IMR-90 (cell line): ENCODE results near the gene ABCA7.
"Not testable (repeated sequence)": the region's sequence is repeated elsewhere in the genome, so short reads cannot be mapped to it uniquely, and the experiment has no call there.

Source experiments
- BHLHE40 ChIP-seq: fragments of 150-350 bp; IDR thresholded peaks from 2 replicates; pipeline ENCODE4 v1.6.1; 2016; ENCODE audit warnings: mild to moderate bottlenecking, low read depth, low read length
- CEBPB ChIP-seq: IDR thresholded peaks from 2 replicates; pipeline ENCODE4 v1.6.1; 2012; ENCODE audit warnings: low read depth, low read length, improper control_type of control experiment
- ELK1 ChIP-seq: fragments of 150-350 bp; IDR thresholded peaks from 2 replicates; pipeline ENCODE4 v1.6.1; 2016; ENCODE audit warnings: low read depth, mild to moderate bottlenecking, low read length, moderate library complexity, borderline replicate concordance
- FOS ChIP-seq: fragments of 150-350 bp; IDR thresholded peaks from 2 replicates; pipeline ENCODE4 v1.6.1; 2016; ENCODE audit warnings: low read depth, low read length
- MAFK ChIP-seq: IDR thresholded peaks from 2 replicates; pipeline ENCODE4 v1.6.1; 2012; ENCODE audit warnings: low read depth, low read length, improper control_type of control experiment
- MAZ ChIP-seq: IDR thresholded peaks from 2 replicates; pipeline ENCODE4 v1.6.1; 2012; ENCODE audit warnings: low read depth, mild to moderate bottlenecking, low read length, improper control_type of control experiment, moderate library complexity, borderline replicate concordance
- MXI1 ChIP-seq: IDR thresholded peaks from 2 replicates; pipeline ENCODE4 v1.6.1; 2012; ENCODE audit warnings: low read depth, mild to moderate bottlenecking, low read length, moderate library complexity, borderline replicate concordance
- POLR2A ChIP-seq: IDR thresholded peaks from 2 replicates; pipeline ENCODE4 v1.6.1; 2012; ENCODE audit warnings: mild to moderate bottlenecking, low read depth, low read length
- RAD21 ChIP-seq: IDR thresholded peaks from 2 replicates; pipeline ENCODE4 v1.6.1; 2012; ENCODE audit warnings: low read length, improper control_type of control experiment
- RCOR1 ChIP-seq: IDR thresholded peaks from 2 replicates; pipeline ENCODE4 v1.6.1; 2012; ENCODE audit warnings: mild to moderate bottlenecking, low read length, improper control_type of control experiment; ENCODE audit not compliant: insufficient replicate concordance
- RFX5 ChIP-seq: IDR thresholded peaks from 2 replicates; pipeline ENCODE4 v1.8.0; 2012; ENCODE audit warnings: low read depth, mild to moderate bottlenecking, low read length, moderate library complexity
- SMC3 ChIP-seq: fragments of 150-350 bp; IDR thresholded peaks from 2 replicates; pipeline ENCODE4 v1.6.1; 2016; ENCODE audit warnings: low read depth, mild to moderate bottlenecking, antibody characterized with exemption, low read length, moderate library complexity
- USF2 ChIP-seq: fragments of 150-350 bp; IDR thresholded peaks from 2 replicates; pipeline ENCODE4 v1.6.1; 2017; ENCODE audit warnings: mild to moderate bottlenecking, antibody characterized with exemption, low read length, low read depth
- TF ChIP-seq, protein P1 (sequence below): conservative IDR thresholded peaks from 2 replicates; pipeline ENCODE4 v1.5.1; 2012; ENCODE audit warnings: mild to moderate bottlenecking, low read depth, low read length, improper control_type of control experiment

DNA sequence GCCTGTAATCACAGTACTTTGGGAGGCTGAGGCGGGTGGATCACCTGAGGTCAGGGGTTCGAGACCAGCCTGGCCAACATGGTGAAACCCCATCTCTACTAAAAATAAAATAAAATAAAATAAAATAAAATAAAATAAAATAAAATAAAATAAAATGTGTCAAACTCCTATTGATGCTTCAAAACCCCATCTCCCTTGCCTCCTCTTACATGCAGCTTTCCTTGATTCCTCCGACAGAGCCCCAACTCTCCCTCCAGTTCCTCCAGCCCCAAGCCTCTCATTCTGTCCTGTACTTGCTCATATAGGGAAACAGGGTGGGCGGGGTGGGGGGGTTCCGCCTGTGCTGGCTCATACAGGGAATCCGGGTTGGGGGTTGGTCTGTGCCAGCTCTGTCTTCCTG, 14.8 kb upstream of the ABCA7 start:
- TF ChIP-seq, protein P1, sequence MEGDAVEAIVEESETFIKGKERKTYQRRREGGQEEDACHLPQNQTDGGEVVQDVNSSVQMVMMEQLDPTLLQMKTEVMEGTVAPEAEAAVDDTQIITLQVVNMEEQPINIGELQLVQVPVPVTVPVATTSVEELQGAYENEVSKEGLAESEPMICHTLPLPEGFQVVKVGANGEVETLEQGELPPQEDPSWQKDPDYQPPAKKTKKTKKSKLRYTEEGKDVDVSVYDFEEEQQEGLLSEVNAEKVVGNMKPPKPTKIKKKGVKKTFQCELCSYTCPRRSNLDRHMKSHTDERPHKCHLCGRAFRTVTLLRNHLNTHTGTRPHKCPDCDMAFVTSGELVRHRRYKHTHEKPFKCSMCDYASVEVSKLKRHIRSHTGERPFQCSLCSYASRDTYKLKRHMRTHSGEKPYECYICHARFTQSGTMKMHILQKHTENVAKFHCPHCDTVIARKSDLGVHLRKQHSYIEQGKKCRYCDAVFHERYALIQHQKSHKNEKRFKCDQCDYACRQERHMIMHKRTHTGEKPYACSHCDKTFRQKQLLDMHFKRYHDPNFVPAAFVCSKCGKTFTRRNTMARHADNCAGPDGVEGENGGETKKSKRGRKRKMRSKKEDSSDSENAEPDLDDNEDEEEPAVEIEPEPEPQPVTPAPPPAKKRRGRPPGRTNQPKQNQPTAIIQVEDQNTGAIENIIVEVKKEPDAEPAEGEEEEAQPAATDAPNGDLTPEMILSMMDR: not testable (repeated sequence)
- not testable (repeated sequence) for TF ChIP-seq RAD21, POLR2A, RFX5, MXI1, ELK1, SMC3, MAZ, MAFK, USF2, BHLHE40, CEBPB, RCOR1, FOS
